Activated CD4-positive, alpha-beta T cell treated with anti-CD3 and anti-CD28 coated beads for 48 hours (primary cell): ENCODE measurements around the gene CDK5RAP2.
A peak's percentile ranks its signal among the peaks of the same experiment; 100 is the strongest.
"Not testable (repeated sequence)": the region's sequence is repeated elsewhere in the genome, so short reads cannot be mapped to it uniquely, and the experiment has no call there.

Experiments
- DNase-seq: peaks from one replicate; pipeline ENCODE4 v3.0.0-alpha.2; 2020

The CDK5RAP2 gene

DNA sequence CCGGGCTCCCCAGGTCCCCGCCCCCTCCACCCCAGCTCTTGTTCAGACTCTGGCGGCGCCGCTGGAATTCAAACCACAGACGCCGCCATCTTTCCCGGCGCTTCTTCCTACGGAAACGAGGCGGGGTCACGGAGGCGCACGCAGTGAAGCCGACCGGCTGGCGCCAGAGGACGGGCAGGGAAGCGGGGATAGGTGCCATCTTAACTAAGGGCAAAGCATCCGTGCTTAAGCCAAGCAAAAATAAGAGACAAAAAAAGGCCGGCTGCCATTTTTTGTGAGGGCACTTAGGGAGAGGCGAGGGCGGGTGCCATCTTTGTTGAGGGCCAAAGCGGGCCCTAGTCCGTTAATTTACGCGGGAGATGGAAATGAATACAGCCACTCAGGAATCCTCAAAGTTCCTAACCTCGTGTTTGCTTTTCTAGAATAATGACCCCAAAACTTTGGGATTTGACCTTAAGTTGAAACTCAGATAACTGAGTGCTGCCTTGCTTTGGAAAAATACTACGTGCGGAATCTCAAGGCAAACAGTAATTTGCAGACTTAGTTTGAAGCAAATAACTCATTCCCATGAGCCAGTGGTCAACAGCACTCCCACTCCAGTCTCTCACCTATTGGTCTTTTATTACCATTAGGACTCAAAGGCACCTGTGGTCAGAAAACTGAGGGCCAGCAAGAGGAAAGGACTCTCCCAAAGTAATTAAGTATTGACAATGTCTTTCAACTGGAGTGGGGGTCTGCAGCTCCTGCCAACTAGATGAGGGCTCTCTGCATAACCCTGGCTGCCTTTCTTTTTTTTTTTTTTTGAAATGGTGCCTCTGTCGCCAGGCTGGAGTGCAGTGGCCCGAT is at the start of gene CDK5RAP2:
Gene CDK5RAP2, minus strand, starts transcription at position 117 of the 846 bp plus-strand sequence. CDS start 189 bp downstream, outside the sequence.
- DNase-seq = peak; percentile 94

DNA sequence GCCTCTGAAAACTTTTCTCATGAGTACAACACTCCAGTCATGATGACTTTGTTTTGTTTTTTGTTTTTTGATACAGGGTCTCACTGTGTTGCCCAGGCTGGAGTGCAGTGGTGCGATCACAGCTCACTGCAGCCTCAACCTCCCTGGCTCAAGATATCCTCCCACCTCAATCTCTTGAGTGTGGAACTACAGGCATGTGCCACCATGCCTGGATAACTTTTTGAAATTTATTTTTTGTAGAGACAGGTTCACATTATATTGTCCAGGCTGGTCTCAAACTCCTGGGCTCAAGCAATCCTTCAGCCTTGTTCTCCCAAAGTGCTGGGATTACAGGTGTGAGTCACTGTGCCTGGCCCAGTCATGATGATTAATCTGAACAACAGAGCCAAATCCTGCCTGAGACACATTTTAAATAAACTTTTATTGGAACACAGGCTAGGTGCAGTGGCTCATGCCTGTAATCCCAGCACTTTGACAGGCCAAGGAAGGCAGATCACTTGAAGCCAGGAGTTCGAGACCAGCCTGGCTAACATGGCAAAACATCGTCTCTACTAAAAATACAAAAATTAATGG is 49.0 kb upstream of the CDK5RAP2 start:
- DNase-seq = not testable (repeated sequence)

DNA sequence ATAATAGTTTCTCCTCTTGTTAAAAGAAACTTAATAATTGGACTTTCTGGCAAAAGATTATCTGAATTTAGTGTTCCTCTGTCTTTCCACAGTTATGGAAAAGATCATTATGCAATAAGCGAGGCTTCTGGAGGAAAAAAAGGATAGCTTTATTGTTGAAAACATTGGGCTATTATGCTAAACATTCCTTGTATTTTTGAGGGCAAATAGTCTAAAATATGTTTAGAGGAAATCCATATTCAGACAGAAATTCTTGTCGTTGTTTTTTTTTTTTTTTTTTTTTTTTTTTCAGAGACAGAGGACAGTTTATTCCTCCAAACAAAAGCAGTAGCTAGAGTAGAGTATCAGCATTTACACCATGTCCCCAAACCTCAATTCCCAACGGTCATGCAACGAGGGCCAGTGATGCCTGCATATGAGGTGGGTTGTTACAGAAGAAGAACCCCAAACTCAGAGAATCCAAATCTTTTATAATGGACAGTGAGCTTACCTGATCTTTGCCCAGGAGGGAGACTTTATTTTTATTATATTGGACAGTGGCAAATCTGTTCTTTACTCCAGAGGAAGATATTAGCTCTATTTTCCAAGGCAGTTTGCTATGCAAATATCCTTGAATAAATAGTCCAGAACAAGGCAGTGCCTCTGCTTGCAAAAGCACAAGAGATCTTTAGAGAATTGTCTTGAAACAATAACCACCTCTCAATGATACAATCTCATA is 48.4 kb upstream of the CDK5RAP2 start:
- DNase-seq = no peak

DNA sequence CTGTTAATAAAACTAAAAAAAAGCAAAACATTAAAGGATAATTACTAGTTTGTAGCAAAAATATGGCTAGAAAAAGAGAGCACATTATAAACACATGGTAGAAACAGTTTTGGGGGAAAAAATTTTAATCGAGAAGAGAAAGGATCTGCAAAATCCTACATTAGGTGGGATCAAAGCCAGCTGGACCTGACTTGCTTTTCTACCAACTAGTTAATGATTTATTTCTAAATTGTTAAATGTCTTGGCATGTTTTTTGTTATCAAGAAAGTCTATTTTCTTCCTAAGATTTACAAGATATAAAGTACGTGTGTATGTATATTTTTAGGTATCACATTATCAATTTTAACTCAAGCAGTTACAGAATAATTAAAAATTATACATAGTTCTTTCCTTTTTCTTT is 47.1 kb upstream of the CDK5RAP2 start:
- DNase-seq = no peak

DNA sequence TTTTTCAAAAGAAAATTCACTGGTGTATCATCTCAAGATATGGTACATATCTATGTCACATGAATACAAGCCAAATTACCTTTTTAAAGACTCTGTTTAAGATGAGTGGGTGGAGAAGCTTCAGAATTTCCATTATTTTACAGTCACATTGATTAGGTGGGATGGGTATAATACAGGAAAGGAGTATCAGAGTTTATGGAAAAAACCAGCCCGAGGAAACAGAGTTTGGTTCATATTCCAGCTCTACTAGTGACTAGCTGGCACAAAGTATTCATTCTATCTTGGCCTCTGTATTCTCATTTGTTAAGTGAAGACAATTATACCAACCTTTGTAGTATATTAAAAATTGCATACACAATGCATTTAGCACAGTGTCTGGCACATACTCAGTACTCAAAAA is 46.5 kb upstream of the CDK5RAP2 start:
- DNase-seq = no peak

DNA sequence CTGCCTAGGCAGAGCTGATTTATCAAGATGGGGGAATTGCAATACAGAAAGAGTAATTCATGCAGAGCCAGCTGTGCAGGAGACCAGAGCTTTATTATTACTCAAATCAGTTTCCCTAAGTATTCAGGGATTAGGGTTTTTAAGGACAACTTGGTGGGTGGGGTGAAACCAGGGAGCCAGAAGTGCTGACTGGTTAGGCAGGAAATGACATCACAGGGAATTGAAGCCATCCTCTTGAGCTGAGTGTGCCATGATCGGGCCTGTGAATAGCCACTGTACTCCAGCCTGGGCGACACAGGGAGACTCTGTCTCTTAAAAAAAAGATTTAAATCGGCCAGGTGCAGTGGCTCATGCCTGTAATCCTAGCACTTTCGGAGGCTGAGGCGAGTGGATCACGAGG is 45.3 kb upstream of the CDK5RAP2 start:
- no peak for DNase-seq

DNA sequence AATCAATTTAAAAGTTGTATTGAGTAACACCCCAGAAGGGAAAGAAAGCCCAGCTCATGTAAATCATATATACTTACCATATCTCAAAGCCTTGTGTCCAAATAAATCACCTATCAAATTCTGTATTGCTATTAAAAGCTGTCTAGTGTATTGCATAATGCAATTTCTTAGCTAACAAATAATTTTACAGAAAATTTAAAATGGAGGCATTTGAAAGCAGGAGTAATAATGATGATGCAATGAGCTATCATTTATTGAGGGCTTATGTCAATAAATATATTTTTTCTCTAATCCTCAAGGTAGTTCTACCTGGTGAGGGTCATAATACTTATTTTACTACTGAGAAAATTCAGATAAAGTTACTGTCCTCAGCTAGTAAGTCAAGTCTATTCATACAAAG is 42.8 kb upstream of the CDK5RAP2 start:
- no peak for DNase-seq

DNA sequence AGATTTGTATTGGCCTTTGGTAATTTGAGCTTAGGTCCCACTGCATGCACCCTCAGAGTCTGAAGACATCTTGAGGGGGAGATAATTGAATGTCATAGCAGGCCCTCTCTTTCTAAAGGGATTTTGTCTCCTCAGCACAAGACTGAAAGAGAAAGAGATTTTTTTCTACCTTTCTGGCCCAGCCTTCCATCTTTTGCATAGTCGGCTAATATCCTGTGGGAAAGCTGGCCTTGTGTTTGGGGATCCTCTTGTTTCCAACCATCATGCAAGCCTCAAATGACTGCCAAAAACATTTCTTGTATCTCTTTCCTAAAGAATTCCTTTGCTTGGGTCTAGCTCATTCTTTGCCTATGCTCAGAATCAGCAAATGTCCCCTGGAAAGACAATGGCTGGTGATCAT is 42.0 kb upstream of the CDK5RAP2 start:
- DNase-seq = no peak

DNA sequence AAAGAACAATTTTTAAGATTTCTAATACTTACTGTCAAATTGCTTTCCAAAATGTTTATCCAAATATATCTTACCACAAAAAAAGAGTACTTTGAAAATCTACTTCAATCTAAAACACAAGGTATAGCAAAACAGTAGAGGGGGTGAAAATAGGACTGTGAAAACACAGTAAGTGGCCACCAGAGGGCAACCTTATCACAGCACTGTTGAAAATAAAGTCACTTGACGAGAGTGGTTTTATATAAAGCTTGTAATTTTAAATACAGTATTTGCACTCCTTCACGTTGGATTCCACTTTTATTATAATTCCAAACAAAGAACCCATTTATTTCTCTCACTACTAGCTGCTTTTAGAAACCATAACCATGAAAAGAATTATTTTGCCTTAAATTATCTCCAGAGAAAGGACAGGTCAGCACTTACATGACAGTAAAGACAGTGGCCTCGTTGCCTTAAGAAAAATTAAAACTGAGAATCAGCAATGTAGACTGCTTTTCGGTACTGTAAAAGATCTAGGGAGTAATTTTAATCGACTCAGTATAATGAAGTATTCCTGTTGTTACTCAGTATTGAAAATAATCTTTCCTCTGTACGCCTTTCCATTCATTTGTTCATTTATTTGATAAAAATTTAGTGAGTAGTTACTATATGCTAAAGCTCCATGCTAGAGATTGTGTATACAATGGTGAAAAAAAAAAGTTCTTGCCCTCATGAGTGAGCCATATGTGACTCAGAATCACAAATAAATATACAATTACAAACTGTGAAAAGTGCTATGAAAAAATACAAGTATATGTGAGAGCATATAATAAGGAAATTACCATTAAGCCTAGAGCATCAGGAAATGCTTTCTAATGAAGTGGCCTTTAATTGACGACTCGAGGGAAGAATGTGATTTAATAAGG is 40.0 kb upstream of the CDK5RAP2 start:
- DNase-seq = peak; percentile 71

DNA sequence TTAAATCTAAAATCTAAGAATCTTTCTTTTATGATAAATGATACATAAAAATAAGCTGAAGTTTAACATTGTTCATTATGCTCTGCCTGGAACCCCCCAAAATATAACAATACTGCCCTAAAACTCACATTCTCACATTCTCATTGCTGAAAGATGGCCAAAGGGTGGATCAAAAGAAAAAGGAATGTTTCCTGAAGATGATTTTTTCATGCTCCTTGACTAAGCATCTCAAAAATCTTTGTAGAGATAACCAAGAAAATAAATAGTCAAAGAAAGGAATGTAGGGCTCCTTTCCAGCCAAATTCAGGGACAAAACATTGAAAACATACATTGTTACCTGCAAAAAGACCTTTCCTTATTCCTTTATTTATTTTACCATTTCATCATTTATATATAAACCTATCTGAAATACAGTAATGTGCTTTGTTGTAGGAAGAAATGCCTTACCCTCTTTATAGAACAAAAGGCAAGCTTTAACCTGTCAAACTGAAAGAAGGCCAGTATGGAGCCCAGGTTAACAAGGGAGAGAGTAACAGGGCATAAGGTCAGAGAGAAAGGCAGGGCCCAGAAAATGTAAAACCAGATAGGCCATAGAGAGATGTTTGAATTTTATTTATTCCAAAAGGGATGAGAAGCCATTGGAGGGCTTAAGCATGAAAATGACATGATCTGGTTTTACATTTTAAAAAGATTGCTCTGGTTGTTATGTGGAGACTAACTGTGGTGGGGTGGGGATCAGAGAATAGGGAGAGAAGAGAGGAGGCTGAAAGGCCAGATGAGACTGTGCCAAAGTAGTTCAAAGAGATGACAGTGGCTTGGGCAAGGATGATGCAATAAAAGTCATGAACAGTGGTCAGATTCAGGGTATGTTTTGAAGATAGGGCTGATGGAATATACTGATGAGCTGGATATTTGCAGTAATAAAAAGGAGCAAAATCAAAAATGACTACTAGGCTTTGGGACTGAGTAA is 37.3 kb upstream of the CDK5RAP2 start:
- DNase-seq = no peak

DNA sequence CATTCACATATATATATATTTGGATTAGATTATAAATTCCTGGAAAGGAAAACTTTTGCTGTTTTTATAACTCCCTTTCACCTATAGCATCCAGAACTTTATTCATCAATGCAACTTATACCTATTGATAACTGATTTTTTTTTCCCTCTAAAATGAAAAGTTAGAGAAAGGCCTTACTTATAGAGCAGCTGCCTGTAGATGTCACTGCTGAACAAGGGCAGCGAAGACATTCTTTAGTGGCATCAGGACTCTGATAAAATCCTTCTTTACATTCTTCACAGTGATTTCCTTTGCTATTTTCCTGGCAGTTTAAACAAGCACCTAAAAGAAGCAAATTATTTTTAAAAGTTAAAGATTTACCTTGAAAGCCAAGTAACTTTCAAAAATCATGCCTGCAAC is 32.3 kb upstream of the CDK5RAP2 start:
- no peak for DNase-seq

DNA sequence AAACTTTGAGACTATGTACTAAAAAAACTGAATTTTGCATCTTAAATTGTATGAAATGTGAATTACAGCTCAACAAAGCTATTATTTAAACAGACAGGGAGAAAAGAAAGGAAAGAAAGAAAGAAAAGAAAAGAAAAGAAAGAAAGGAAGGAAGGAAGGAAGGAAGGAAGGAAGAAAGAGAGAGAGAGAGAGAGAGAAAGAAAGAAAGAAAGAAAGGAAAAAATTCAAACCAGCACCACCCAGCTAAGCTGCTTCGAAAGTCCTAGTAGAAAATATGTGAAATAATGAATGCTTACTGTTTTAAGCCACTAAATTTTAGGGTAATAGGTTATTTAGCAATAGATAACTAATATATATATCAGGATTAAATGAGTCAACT is 31.7 kb upstream of the CDK5RAP2 start:
- DNase-seq = no peak

DNA sequence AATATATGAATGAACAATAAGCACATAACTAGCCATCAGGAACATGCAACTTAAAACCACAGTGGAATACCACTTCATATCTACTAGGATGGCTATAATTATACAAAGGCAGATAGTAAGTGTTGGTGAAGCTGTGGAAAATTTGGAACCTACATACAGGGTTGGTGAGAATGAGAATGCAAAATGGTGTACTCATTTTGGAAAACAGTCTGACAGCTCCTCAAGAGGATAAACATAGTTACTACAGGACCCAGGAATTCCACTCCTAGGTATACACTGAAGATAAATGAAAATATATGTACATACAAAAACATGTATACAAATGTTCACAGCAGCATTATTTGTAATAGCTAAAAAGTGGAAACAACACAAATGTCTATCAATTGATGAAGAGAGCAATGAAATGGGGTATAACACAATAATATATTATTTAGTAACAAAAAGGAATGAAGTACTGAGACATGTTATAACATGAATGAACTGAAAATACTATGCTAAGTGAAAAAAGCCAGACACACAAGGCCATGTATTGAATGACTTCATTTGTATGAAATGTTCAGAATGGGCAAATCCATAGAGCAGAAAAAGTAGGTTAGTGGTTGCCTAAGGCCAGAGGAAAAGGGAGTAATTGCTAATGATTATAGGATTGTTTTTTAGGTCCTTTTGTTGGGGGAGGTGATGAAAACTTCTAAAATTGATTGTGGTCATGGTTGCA is 31.2 kb upstream of the CDK5RAP2 start:
- no peak for DNase-seq

DNA sequence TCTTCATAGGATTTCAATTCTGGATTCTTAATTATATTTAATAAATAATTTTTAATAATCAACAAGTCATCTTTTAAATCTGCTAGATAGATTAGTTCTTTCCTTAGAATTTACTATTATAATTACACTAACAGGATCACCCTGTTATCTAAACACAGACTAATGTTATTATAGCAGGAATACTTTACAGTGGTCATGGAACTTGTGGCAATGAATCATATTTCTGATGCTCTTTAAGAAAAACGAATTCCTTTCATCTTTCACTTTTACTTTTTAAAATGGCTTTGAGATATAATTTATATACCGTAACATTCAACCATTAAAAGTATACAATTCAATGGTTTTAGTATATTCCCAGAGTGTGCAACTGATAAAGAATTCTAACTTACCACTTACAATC is 29.7 kb upstream of the CDK5RAP2 start:
- DNase-seq = no peak

DNA sequence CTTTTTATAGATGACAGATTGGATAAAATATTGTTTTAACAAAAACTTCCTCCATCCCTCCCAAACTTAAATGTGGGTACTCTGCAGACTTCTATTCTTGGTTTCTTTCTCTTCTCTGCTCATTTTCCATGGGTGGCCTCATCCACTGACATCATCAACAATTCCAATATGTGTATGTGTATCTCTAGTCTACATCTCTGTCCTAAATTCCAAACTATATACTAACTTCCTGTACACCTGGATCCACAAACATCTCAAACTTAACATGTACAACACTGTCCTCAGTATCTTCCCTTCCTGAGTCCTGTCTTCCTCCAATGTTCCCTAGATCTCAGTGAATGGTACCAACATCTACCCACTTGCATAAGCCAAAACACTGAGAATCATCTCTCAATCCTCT is 28.5 kb upstream of the CDK5RAP2 start:
- no peak for DNase-seq

DNA sequence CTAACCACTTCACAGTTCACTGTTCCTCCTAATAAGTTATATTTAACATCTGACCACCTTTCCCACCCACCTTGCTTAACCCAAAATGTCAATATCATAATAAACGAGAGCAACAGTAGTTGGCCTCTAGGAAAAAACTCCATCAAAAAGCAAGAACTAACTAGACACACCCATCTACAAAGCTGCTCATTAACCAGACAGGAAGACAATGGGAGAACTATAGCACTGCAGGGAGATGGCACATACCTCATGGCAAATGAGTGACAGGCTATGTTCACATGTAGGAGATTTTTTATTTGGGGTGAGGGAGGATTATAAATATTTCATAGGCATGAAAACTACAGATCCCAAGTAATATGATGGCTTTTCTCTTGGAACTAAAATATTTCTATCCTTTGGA is 23.6 kb upstream of the CDK5RAP2 start:
- DNase-seq = no peak

DNA sequence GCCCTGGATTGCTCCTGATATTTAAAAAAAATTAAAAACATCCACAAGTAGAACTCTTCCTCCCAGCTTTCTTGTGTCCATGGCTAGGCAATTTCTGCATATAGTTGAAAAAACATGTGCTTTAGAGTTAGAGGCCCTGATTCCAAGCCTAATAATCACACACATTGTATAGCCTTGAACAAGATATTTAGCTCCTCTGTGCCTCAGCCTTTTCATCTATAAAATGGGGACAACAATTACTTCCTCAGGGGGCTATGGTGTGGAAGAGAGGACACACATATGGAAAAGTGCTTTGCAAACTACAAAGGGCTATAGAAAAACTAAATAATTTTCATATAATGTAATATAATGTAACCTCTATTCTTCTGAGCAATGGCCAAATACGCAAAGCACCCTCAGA is 23.0 kb upstream of the CDK5RAP2 start:
- DNase-seq = no peak

DNA sequence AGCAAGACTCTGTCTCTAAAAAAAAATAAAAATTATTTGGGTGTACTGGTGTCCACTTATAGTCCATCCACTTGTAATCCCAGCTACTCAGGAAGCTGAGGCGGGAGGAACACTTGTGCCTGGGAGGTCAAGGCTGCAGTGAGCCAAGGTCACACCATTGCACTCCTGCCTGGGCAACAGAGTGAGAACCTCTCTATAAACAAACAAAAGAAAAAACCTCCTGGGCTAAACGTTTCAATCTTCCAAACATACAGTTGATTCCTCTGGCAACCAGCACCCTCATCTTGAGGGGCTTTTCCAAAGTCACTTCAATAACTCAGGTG is 13.9 kb upstream of the CDK5RAP2 start:
- DNase-seq = no peak

DNA sequence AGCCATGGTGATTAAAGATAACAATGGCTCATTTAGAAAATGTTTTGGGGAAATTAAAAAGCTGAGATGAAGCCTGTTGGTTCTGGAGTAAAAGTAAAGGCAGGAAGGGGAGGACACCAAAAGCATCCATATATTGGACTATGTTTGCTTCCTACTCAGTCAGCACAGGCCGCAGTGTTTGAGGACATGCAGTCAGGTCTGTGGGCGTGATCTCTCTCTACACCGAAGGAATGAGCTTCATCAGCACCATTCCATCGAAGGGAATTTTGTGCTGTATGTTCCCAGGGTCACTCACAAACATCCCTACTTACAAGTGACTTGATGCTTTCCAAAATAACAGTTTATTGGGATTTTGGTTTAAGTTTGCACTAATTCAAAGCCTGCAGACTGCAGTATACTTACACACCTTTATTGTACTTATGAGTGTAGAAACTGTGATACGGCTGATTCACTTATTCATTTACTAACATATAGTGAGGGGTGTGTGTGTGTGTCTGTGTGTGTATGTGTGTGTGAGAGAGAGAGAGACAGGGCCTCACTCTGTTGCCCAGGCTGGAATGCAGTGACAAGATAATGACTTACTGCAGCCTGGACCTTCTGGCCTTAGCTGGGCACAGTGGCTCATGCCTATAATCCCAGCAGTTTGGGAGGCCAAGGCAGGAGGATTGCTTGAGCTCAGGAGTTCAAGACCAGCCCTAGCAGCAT is 13.4 kb upstream of the CDK5RAP2 start:
- no peak for DNase-seq

DNA sequence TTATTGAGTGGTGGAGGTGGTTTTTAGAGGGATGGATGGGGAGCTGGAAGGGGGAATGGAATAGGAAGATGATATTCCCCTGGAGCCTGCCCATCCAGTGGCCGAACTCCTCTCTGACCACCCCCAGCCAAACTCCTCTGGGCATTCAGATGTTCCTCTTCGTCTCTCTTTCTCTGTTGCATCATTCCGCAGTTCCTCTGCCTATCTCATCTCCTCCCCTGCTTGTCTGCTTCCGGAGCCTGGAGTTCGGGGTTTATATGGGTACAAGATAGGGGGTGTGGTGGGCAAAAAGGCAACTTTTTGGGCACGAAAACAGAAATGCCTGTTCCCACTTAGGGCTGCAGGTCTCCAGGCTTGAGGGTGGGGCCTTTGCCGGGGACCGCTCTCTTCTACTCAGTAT is 12.2 kb upstream of the CDK5RAP2 start:
- DNase-seq = no peak

DNA sequence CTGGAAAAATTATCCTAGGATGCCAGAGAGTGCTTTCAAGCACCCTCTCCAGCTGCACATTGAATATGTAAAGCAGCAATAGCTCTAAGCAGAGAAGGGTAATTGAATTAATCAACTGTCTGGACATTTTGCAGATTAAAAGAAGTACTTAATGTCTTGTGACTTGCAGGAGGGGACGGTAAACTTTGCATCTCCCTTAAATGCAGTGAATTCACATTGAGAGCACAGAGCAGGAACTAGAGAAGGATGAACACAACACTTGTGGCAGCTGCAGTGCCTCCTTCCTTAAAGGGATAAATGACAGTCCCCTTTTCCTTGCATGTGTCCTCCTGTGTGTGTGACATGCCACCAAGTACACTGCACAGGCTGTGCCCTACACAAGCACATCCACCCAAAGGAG is 7.4 kb upstream of the CDK5RAP2 start:
- no peak for DNase-seq
